Type B pancreatic cell (in vitro differentiated cells): ENCODE results near the gene SP1. TPM values are rescaled to one million over a fixed set of nuclear protein-coding genes. Genes with fewer than 3 reads are reported as not detected.
A peak's percentile ranks its signal among the peaks of the same experiment; 100 is the strongest.
"Not testable (repeated sequence)": the region's sequence is repeated elsewhere in the genome, so short reads cannot be mapped to it uniquely, and the experiment has no call there.

Experiments
- DNase-seq: peaks from one replicate; pipeline ENCODE4 v3.0.0; 2021; ENCODE audit warnings: mixed read lengths; ENCODE audit not compliant: unreplicated experiment; ENCODE audit errors: extremely low spot score
- H3K27ac Mint-ChIP-seq: 2 replicates; pipeline ENCODE4 v1.8.0; 2021; ENCODE audit warnings: mild to moderate bottlenecking, mixed read lengths
- H3K27me3 Mint-ChIP-seq: 2 replicates; pipeline ENCODE4 v1.8.0; 2021; ENCODE audit warnings: mixed read lengths
- H3K36me3 Mint-ChIP-seq: 2 replicates; pipeline ENCODE4 v1.8.0; 2021; ENCODE audit warnings: mixed read lengths
- H3K4me1 Mint-ChIP-seq: one replicate; pipeline ENCODE4 v1.8.0; 2021; ENCODE audit warnings: mixed read lengths; ENCODE audit not compliant: unreplicated experiment
- H3K4me3 Mint-ChIP-seq: 2 replicates; pipeline ENCODE4 v1.8.0; 2021; ENCODE audit warnings: mild to moderate bottlenecking, mixed read lengths
- H3K9me3 Mint-ChIP-seq: 2 replicates; pipeline ENCODE4 v1.8.0; 2021; ENCODE audit warnings: mixed read lengths
- long read RNA-seq: library from polyadenylated mRNA; unstranded; transcript quantifications from one replicate; pipeline ENCODE4 v2.0.0, GENCODE V29; 2020
- total RNA-seq: library from RNA; stranded (reverse); gene quantifications from 2 replicates; pipeline ENCODE4 v1.2.1, GENCODE V29; 2021; ENCODE audit warnings: low replicate concordance
- TF ChIP-seq, protein P1 (sequence below): fragments of 200-600 bp; sonication (generic); conservative IDR thresholded peaks from 2 replicates; pipeline ENCODE4 v1.5.0; 2021; ENCODE audit warnings: antibody characterized with exemption, mild to moderate bottlenecking

SP1 gene
- 82.9 and 99.5 TPM in 2 replicates for total RNA-seq
- long read RNA-seq, partial matches to known transcripts: 4 of 21 reads
- long read RNA-seq, other reads (novel, unspliced or antisense): 16 of 21 reads

DNA sequence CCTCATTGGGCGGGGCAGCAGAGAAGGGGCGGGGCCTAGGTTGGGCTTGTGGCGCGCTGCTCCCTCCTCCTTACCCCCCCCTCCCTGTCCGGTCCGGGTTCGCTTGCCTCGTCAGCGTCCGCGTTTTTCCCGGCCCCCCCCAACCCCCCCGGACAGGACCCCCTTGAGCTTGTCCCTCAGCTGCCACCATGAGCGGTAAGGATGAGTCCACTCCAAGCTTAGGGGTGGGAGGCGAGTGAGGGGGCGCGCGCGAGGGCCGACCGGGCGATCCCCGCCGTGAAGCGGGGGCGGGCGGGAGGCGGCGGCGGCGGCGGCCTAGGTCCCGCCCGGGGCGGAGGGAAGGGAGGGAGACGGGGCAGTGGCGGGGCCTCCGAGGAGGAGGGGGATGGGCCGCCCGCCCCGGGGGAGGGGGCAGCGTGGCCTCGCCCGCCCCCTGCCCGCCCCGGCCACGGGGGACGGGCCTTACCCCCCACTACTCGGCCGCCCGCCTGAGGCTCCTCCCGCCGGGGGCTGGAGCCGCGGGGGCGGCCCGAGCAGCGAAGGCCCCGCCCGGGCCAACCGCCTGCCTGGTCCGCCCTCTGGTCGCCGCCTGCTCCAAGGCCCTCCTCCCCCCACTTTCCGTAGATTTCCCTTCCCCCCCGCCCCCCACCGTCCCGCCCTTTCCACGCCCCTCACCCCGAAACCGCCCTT is at the start of gene SP1:
Gene SP1, plus strand, starts transcription at position 73 of the 690 bp plus-strand sequence. Its CDS starts 116 bp downstream, at position 189.
- peak within 1 kb of the TSS; percentile 98 for H3K27ac Mint-ChIP-seq
- H3K27me3 Mint-ChIP-seq: no peaks in the 10 kb centered on the region
- peaks cover 25% of the 10 kb centered on the region for H3K36me3 Mint-ChIP-seq
- H3K4me1 Mint-ChIP-seq: peaks cover 14% of the 10 kb centered on the region
- TF ChIP-seq, protein P1, sequence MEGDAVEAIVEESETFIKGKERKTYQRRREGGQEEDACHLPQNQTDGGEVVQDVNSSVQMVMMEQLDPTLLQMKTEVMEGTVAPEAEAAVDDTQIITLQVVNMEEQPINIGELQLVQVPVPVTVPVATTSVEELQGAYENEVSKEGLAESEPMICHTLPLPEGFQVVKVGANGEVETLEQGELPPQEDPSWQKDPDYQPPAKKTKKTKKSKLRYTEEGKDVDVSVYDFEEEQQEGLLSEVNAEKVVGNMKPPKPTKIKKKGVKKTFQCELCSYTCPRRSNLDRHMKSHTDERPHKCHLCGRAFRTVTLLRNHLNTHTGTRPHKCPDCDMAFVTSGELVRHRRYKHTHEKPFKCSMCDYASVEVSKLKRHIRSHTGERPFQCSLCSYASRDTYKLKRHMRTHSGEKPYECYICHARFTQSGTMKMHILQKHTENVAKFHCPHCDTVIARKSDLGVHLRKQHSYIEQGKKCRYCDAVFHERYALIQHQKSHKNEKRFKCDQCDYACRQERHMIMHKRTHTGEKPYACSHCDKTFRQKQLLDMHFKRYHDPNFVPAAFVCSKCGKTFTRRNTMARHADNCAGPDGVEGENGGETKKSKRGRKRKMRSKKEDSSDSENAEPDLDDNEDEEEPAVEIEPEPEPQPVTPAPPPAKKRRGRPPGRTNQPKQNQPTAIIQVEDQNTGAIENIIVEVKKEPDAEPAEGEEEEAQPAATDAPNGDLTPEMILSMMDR: no peak
- H3K4me3 Mint-ChIP-seq: peak within 1 kb of the TSS; percentile 92
- DNase-seq: peak; percentile 88
- no peaks in the 10 kb centered on the region for H3K9me3 Mint-ChIP-seq

DNA sequence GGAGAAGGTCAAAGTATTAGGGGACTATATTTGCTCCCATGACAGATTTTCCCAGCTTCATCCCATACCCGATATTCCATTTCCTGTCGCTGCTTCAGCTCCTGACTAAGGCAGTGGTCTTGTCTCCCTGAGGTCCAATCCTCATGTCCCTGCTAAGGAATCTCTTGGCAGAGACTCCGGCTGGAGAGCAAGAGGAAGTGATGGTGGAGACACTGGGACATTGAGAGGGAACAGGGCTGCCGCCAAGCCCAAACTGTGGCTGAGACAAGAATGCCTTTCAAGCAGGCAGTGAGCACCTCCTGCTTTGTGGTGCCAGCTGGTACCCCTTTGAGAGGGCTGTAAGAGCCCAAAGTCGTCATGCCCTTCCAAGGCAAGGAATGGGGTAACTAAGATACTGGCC is 49.3 kb upstream of the SP1 start:
- Mint-ChIP-seq H3K4me1 (peaks cover 20% of the 10 kb centered on the region), H3K4me3 (no peak overlapping the region), H3K9me3 (no peaks in the 10 kb centered on the region), H3K36me3 (no peaks in the 10 kb centered on the region), H3K27ac (no peak overlapping the region), H3K27me3 (peaks cover 51% of the 10 kb centered on the region)
- no peak for DNase-seq
- TF ChIP-seq, protein P1: no peak

DNA sequence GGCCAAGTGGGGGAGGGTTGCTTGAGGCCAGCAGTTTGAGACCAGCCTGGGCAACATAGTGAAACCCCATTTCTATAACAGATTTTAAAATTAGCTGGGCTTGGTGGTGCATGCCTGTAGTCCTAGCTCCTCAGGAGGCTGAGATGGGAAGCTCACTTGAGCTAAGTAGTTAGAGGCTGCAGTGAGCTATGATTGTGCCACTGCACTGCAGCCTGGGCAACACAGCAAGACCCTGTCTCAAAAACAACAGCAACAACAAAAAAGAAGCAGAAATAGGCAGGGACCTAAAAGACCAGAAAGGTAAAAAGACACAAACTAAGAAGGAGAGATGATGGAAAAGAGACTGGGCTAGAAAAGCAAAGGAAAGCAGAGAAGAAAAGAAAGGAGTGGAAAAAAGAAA is 47.6 kb upstream of the SP1 start:
- peaks cover 18% of the 10 kb centered on the region for H3K4me1 Mint-ChIP-seq
- peak overlapping the region; percentile 35 for H3K27ac Mint-ChIP-seq
- DNase-seq, H3K9me3 Mint-ChIP-seq, H3K4me3 Mint-ChIP-seq, H3K36me3 Mint-ChIP-seq: not testable (repeated sequence)
- peaks cover 48% of the 10 kb centered on the region for H3K27me3 Mint-ChIP-seq

DNA sequence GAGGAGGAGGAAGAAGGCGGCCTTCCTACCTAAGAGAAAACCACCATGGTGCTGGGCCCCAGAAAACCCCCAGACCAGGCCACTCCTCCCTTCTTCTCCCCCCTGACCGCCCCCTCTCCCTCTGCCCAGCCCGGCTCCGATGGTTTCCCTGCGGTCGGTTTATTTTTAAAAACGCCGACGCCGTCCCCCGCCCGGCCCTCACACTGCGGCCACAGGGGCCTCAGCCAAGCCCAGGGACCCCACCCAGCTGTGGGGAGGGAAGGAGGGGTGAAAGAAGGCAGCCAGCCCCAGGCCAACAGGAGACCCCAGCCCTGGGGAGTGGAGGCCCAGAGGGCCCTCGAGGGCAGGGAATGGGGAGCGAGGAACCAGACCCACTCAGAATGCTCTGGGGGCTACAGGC is 47.2 kb upstream of the SP1 start:
- Mint-ChIP-seq H3K4me1 (peaks cover 14% of the 10 kb centered on the region), H3K4me3 (no peak overlapping the region), H3K36me3 (no peaks in the 10 kb centered on the region), H3K9me3 (no peaks in the 10 kb centered on the region), H3K27me3 (peaks cover 47% of the 10 kb centered on the region), H3K27ac (peak overlapping the region; percentile 35)
- DNase-seq: no peak
- TF ChIP-seq, protein P1: no peak

DNA sequence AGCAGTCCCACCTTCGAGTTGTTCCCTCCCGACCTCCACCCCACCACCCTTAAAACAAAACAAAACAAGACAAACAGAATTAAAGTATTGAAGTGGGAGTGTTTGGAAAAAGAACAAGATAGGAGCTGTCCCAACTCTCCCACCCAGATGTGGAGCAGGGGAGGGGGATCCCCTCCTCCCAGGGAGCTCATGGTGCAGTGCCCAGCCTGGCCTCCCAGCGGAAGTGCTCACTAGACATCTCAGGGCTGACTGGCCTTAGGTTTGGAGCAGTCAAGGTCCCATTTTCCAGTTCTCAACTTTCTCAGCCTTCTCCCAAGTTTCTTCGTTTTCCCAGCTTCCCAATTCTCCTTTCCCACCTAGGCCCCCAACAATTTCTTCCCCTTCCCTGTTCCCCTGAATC is 46.7 kb upstream of the SP1 start:
- TF ChIP-seq, protein P1: no peak
- no peak for DNase-seq
- Mint-ChIP-seq H3K4me1 (peaks cover 12% of the 10 kb centered on the region), H3K27me3 (peaks cover 49% of the 10 kb centered on the region), H3K36me3 (no peaks in the 10 kb centered on the region), H3K27ac (no peak overlapping the region), H3K9me3 (no peaks in the 10 kb centered on the region), H3K4me3 (no peak overlapping the region)

DNA sequence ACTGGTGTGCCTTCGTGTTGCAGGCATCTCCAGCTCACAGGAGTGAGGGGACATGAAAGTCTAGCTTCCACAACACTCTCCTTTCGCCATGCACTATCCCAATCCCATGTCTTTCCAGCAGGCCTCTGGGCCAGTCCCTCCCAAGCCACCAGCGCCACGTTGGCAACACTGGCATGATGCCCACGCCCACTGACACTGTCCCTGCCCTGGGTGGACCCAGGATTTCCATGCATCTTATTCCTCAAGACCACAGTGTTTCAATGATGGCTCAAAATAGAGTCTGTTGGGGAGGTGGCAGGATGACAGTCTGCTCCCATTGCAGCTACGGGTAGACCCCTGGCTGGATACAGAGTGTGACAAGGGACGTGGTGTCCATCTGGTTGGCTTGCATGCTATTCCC is 46.1 kb upstream of the SP1 start:
- H3K36me3 Mint-ChIP-seq: no peaks in the 10 kb centered on the region
- no peak overlapping the region for H3K4me3 Mint-ChIP-seq
- peaks cover 12% of the 10 kb centered on the region for H3K4me1 Mint-ChIP-seq
- no peaks in the 10 kb centered on the region for H3K9me3 Mint-ChIP-seq
- H3K27ac Mint-ChIP-seq: no peak overlapping the region
- no peak for DNase-seq
- TF ChIP-seq, protein P1: no peak
- peaks cover 50% of the 10 kb centered on the region for H3K27me3 Mint-ChIP-seq
